ENCODE measurements around the gene GALNT1. TPM values are rescaled to one million over a fixed set of nuclear protein-coding genes. Genes with fewer than 3 reads are reported as not detected.

Gene GALNT1
- total and polyA plus RNA-seq, 9 of the 15 experiments (the other 6 are each of a cell fraction or from before 2014, with no cell fraction given) = 14.4 to 54.1 (median 36.6) TPM

- TF ChIP-seq MAX (CRISPR knock-in tag; IDR thresholded peaks at IDR 0.05) (no peak), JUND (IDR thresholded peaks at IDR 0.05; ENCODE audit: borderline replicate concordance, low read depth, low read length) (peak; percentile 33; the same call in 1 of the 2 replicates), JUND (tag; IDR thresholded peaks at IDR 0.05; ENCODE audit: borderline replicate concordance, low read depth, low read length) (0 out of 3 replicates have a peak, but pooled peaks have one; percentile 38), CCNT2 (IDR thresholded peaks at IDR 0.05; ENCODE audit: borderline replicate concordance, extremely low read depth, insufficient read length, low read depth, low read length) (no peak), STAT6 (CRISPR knock-in tag; IDR thresholded peaks at IDR 0.05) (no peak)
- TF ChIP-seq, protein P1, sequence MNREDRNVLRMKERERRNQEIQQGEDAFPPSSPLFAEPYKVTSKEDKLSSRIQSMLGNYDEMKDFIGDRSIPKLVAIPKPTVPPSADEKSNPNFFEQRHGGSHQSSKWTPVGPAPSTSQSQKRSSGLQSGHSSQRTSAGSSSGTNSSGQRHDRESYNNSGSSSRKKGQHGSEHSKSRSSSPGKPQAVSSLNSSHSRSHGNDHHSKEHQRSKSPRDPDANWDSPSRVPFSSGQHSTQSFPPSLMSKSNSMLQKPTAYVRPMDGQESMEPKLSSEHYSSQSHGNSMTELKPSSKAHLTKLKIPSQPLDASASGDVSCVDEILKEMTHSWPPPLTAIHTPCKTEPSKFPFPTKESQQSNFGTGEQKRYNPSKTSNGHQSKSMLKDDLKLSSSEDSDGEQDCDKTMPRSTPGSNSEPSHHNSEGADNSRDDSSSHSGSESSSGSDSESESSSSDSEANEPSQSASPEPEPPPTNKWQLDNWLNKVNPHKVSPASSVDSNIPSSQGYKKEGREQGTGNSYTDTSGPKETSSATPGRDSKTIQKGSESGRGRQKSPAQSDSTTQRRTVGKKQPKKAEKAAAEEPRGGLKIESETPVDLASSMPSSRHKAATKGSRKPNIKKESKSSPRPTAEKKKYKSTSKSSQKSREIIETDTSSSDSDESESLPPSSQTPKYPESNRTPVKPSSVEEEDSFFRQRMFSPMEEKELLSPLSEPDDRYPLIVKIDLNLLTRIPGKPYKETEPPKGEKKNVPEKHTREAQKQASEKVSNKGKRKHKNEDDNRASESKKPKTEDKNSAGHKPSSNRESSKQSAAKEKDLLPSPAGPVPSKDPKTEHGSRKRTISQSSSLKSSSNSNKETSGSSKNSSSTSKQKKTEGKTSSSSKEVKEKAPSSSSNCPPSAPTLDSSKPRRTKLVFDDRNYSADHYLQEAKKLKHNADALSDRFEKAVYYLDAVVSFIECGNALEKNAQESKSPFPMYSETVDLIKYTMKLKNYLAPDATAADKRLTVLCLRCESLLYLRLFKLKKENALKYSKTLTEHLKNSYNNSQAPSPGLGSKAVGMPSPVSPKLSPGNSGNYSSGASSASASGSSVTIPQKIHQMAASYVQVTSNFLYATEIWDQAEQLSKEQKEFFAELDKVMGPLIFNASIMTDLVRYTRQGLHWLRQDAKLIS (CRISPR knock-in tag; IDR thresholded peaks at IDR 0.05) = no peak
- TF ChIP-seq, protein P2, sequence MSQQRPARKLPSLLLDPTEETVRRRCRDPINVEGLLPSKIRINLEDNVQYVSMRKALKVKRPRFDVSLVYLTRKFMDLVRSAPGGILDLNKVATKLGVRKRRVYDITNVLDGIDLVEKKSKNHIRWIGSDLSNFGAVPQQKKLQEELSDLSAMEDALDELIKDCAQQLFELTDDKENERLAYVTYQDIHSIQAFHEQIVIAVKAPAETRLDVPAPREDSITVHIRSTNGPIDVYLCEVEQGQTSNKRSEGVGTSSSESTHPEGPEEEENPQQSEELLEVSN (IDR thresholded peaks at IDR 0.05; ENCODE audit: borderline replicate concordance in 1 of 2, extremely low read depth in 1 of 2, insufficient read depth in 1 of 2, insufficient read length in 1 of 2, low read depth in 1 of 2, low read length in 1 of 2, poor library complexity in 1 of 2, severe bottlenecking in 1 of 2) = peak in 1 of 2 experiments; percentile 38
- TF ChIP-seq, protein P3, sequence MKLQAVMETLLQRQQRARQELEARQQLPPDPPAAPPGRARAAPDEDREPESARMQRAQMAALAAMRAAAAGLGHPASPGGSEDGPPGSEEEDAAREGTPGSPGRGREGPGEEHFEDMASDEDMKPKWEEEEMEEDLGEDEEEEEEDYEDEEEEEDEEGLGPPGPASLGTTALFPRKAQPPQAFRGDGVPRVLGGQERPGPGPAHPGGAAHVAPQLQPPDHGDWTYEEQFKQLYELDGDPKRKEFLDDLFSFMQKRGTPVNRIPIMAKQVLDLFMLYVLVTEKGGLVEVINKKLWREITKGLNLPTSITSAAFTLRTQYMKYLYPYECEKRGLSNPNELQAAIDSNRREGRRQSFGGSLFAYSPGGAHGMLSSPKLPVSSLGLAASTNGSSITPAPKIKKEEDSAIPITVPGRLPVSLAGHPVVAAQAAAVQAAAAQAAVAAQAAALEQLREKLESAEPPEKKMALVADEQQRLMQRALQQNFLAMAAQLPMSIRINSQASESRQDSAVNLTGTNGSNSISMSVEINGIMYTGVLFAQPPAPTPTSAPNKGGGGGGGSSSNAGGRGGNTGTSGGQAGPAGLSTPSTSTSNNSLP (IDR thresholded peaks at IDR 0.05; ENCODE audit: borderline replicate concordance, low read depth, low read length) = no peak
- TF ChIP-seq, protein P4, sequence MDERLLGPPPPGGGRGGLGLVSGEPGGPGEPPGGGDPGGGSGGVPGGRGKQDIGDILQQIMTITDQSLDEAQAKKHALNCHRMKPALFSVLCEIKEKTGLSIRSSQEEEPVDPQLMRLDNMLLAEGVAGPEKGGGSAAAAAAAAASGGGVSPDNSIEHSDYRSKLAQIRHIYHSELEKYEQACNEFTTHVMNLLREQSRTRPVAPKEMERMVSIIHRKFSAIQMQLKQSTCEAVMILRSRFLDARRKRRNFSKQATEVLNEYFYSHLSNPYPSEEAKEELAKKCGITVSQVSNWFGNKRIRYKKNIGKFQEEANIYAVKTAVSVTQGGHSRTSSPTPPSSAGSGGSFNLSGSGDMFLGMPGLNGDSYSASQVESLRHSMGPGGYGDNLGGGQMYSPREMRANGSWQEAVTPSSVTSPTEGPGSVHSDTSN (CRISPR knock-in tag; IDR thresholded peaks at IDR 0.05; ENCODE audit: low read depth) = no peak
- TF ChIP-seq, protein P4 (tag; conservative IDR thresholded peaks at IDR 0.05; ENCODE audit: low read depth) = peak; percentile 60
- TF ChIP-seq, protein P5, sequence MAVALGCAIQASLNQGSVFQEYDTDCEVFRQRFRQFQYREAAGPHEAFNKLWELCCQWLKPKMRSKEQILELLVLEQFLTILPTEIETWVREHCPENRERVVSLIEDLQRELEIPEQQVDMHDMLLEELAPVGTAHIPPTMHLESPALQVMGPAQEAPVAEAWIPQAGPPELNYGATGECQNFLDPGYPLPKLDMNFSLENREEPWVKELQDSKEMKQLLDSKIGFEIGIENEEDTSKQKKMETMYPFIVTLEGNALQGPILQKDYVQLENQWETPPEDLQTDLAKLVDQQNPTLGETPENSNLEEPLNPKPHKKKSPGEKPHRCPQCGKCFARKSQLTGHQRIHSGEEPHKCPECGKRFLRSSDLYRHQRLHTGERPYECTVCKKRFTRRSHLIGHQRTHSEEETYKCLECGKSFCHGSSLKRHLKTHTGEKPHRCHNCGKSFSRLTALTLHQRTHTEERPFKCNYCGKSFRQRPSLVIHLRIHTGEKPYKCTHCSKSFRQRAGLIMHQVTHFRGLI (CRISPR knock-in tag; IDR thresholded peaks at IDR 0.05) = no peak
Observed at GRCh38 chr18:35688757-35689156, 107.2 kb downstream of the GALNT1 start (continued).

Data from K562 (cell line).